Ishikawa (cell line): ENCODE data around the gene ADPRH.
A peak's percentile ranks its signal among the peaks of the same experiment; 100 is the strongest.

Experiments
- CEBPB ChIP-seq: IDR thresholded peaks from 2 replicates; pipeline ENCODE4 v1.6.1; 2012
- CREB1 ChIP-seq: IDR thresholded peaks from 2 replicates; pipeline ENCODE4 v1.6.1; 2012; ENCODE audit warnings: low read depth
- EGR1 ChIP-seq: IDR thresholded peaks from 2 replicates; pipeline ENCODE4 v1.6.1; 2012
- EP300 ChIP-seq: IDR thresholded peaks from 2 replicates; pipeline ENCODE4 v1.6.1; 2012; ENCODE audit warnings: borderline replicate concordance
- FOXM1 ChIP-seq: IDR thresholded peaks from 2 replicates; pipeline ENCODE4 v1.6.1; 2012; ENCODE audit warnings: low read depth, borderline replicate concordance
- NFIC ChIP-seq: IDR thresholded peaks from 2 replicates; pipeline ENCODE4 v1.6.1; 2012
- RAD21 ChIP-seq: IDR thresholded peaks from 2 replicates; pipeline ENCODE4 v1.6.1; 2012; ENCODE audit warnings: low read depth
- TAF1 ChIP-seq: IDR thresholded peaks from 2 replicates; pipeline ENCODE4 v1.6.1; 2012; ENCODE audit warnings: low read depth, mild to moderate bottlenecking
- TCF12 ChIP-seq: IDR thresholded peaks from 2 replicates; pipeline ENCODE4 v1.6.1; 2012; ENCODE audit warnings: low read depth
- TEAD4 ChIP-seq: IDR thresholded peaks from 2 replicates; pipeline ENCODE4 v1.6.1; 2012
- YY1 ChIP-seq: IDR thresholded peaks from 2 replicates; pipeline ENCODE4 v1.6.1; 2012; ENCODE audit warnings: low read depth
- ZBTB7A ChIP-seq: IDR thresholded peaks from 2 replicates; pipeline ENCODE4 v1.6.1; 2012; ENCODE audit warnings: low read depth
- TF ChIP-seq, protein P1 (sequence below): IDR thresholded peaks from 2 replicates; pipeline ENCODE4 v1.6.1; 2012; ENCODE audit warnings: low read depth, mild to moderate bottlenecking
- TF ChIP-seq, protein P2 (sequence below): IDR thresholded peaks from 2 replicates; pipeline ENCODE4 v1.6.1; 2012
- TF ChIP-seq, protein P3 (sequence below): IDR thresholded peaks from 2 replicates; pipeline ENCODE4 v1.6.1; 2012

Gene ADPRH

DNA sequence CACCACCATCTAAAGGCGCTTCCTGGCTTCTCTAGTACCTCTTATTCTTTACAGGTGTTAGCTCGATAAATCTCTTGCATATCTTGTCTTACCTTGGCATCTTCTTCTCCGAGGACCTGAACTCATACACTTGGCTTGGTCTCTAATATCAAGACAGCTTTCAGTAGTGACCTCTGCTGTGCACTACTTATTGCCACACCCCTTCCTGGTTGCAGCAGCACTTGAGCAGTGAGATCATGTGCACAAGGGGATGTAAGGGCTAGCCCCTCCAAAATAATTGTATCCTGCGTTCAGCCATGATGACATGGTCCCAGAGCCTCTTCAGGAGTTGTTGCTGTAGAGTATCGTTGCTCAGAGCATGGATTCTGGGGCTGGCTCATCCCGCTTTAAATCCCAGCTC lies 17.1 kb downstream of the ADPRH start:
- TF ChIP-seq CREB1 (no peak), RAD21 (no peak), TCF12 (no peak), YY1 (no peak), CEBPB (no peak), ZBTB7A (no peak), FOXM1 (no peak), EGR1 (no peak), NFIC (no peak), EP300 (no peak), TAF1 (no peak), TEAD4 (no peak)
- TF ChIP-seq, protein P1, sequence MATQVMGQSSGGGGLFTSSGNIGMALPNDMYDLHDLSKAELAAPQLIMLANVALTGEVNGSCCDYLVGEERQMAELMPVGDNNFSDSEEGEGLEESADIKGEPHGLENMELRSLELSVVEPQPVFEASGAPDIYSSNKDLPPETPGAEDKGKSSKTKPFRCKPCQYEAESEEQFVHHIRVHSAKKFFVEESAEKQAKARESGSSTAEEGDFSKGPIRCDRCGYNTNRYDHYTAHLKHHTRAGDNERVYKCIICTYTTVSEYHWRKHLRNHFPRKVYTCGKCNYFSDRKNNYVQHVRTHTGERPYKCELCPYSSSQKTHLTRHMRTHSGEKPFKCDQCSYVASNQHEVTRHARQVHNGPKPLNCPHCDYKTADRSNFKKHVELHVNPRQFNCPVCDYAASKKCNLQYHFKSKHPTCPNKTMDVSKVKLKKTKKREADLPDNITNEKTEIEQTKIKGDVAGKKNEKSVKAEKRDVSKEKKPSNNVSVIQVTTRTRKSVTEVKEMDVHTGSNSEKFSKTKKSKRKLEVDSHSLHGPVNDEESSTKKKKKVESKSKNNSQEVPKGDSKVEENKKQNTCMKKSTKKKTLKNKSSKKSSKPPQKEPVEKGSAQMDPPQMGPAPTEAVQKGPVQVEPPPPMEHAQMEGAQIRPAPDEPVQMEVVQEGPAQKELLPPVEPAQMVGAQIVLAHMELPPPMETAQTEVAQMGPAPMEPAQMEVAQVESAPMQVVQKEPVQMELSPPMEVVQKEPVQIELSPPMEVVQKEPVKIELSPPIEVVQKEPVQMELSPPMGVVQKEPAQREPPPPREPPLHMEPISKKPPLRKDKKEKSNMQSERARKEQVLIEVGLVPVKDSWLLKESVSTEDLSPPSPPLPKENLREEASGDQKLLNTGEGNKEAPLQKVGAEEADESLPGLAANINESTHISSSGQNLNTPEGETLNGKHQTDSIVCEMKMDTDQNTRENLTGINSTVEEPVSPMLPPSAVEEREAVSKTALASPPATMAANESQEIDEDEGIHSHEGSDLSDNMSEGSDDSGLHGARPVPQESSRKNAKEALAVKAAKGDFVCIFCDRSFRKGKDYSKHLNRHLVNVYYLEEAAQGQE, result no peak
- TF ChIP-seq, protein P2, sequence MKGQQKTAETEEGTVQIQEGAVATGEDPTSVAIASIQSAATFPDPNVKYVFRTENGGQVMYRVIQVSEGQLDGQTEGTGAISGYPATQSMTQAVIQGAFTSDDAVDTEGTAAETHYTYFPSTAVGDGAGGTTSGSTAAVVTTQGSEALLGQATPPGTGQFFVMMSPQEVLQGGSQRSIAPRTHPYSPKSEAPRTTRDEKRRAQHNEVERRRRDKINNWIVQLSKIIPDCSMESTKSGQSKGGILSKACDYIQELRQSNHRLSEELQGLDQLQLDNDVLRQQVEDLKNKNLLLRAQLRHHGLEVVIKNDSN, result no peak
- TF ChIP-seq, protein P3, sequence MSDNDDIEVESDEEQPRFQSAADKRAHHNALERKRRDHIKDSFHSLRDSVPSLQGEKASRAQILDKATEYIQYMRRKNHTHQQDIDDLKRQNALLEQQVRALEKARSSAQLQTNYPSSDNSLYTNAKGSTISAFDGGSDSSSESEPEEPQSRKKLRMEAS, result no peak

DNA sequence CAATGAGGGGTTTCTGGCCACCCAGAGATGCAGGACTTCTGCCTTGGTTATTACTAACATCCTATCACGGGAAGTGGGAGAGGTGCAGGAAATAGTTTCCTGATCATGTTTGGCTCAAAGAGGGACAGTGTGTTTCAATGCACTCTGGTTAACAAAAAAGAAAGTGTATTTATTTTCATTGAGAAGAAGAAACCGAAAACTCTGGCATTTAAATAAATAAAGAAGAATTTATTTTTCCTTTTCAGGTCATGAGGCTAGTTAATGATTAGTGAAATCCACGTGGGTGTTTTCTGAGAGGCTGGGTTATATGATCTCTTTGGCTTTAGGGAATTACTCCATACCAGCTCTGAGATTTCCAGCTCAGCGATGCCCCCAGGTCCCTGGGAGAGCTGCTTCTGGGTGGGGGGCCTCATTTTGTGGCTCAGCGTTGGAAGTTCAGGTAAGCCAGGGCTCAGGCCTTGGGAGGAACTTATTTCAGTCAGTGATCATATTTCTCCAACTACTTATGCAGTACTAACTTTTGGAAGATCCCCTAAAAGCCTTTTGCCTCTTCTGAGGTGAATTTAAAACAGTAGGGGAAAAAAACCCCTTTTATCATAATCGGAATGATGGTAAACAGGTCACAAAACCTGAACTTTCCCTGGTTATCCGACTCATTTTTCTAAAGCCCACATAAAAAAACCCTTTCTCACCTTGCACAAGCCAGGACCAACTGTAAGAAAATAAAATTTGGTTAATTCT lies 18.4 kb downstream of the ADPRH start, which contains the start of gene PLA1A:
Gene PLA1A (plus strand): TSS at position 338 of the 741 bp plus-strand sequence. CDS start 29 bp downstream, at position 367.
- TF ChIP-seq ZBTB7A (no peak), TEAD4 (no peak), TCF12 (no peak), EGR1 (no peak), EP300 (no peak), TAF1 (no peak), RAD21 (no peak), NFIC (no peak), CREB1 (no peak), FOXM1 (no peak), YY1 (no peak), CEBPB (no peak)
- TF ChIP-seq, protein P2, result no peak
- TF ChIP-seq, protein P3, result no peak
- TF ChIP-seq, protein P1, result no peak

DNA sequence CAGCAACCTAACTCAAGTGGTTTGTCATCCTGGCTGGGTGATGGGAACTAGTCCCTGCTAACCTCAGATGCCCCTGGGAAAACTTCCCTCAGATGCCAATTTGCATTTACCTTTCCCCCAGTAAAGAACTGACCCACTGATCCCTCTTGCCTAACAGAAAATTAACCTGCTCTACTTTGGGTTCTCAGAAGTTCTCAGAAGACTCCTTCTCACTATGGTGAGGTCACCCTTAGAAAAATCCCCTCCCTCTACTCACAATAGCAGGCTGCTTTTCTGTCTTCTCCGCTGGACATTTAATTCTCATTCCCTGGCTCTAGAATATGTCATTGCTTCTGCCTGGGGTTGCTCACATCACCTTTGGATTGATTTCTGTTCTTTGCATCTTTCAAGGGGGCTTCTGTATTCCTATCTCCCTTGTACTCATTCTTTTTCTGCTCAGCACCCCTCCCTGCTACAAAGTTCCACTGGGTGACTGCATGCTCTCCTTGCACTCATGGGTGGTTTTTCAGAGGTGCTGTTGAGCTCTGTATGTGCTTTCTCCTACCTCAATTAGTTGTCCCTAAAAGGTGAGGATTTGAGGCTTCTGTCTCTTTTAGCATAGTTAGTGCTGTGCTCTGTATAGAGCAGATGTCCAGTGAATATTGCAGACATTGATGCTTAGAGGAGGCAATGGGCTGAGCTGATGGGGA lies 19.3 kb downstream of the ADPRH start:
- TF ChIP-seq, protein P3, result no peak
- no peak for TF ChIP-seq CEBPB

DNA sequence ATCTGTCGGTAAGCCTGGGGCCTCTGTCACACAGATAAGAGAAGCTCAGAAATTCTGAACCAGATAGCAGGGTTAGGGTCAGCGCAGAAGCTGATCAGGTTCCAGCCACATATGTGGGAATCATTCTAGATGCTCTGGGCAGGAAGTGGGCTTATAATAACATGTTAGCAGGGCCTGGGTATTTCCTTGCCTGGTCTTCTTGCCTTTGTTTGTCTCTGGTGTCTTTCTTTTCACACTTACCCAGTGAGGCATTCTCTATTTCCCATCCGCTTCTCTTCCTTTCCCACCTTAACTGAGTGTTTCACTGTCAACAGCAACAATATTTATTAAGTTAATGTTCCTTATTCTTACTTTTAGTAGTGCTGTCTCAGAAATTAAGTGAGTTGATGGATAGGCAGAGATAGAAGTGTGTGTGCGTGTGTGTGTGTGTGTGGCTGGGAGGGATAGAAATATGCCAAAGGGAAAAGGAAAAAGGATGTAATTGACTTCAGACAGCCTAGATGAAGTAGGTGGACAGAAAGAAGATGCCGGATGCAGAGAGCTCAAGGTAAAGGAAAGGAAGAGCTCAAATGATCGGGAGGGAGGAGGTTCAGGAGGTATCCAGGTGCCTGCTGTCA lies 20.4 kb downstream of the ADPRH start:
- TF ChIP-seq TAF1, result no peak
- no peak for TF ChIP-seq NFIC
- no peak for TF ChIP-seq CREB1
- TF ChIP-seq YY1, result no peak
- no peak for TF ChIP-seq TEAD4
- TF ChIP-seq, protein P3, result no peak
- TF ChIP-seq TCF12, result no peak
- TF ChIP-seq EP300, result no peak

DNA sequence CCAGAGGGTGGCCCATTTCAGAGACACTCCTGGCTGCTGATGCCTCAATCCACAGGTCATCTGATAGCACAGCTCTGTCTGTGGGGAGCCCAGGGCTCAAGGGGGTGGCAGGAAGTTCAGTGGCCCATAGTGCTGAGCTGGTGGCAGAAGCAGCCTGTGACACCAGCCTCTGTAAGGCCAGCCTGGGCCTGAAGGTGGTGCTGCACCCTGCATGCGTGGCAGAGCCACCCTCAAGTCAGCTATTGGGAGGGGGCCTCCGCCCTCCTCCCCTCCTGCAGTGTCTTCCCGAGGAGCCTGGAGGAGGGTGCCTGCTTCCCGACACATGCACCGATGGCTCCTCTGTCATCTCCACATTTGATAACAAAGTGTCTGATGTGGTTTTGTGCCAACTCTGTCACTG lies 21.4 kb downstream of the ADPRH start:
- TF ChIP-seq, protein P3, result no peak
- TF ChIP-seq, protein P1, result no peak
- TF ChIP-seq RAD21, result peak; percentile 57
